H4 (cell line): ENCODE data around the gene TEAD1. TPM values are rescaled to one million over a fixed set of nuclear protein-coding genes. Genes with fewer than 3 reads are reported as not detected.

Experiments
- DNase-seq: peaks from one replicate; pipeline ENCODE4 v3.0.0-alpha.2; 2015; ENCODE audit warnings: low spot score
- total RNA-seq: library from RNA; depleted of rRNA; stranded (reverse); fragments of >200 nt; shearing (Covaris generic); gene quantifications from 2 replicates; pipeline ENCODE4 v1.2.3, GENCODE V29; 2014

The TEAD1 gene
- total RNA-seq, 1 experiment from 2014 or later, result 42.3 TPM

DNA sequence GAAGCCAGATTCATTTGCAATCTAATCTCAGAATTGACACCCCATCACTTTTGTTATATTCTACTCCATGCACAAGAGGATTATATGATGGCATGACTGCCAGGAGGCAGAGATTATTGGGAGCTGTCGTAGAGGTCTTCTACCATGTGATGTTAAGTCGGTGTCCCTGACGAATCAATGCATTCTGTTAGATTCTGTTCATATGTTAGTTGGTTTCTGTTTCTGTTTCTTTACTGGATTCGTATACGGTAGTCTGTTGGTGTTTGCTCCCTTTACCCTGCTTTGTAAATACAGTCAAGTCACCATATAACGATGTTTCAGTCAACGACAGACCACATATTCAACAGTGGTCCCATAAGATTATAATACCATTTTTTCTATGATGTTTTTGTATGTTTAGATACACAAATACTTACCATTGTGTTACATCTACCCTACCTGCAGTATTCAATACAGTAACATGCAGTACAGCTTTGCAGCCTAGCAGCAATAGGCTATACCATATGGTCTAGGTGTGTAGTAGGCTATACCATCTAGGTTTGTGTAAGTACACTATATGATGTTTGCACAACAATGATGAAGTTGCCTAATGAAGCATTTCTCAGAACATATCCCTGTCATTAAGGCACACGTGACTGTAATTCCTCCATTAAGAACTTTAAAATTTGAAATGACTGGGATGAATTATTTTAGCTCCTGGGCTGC, 312.1 kb downstream of the TEAD1 start:
- no peak for DNase-seq

DNA sequence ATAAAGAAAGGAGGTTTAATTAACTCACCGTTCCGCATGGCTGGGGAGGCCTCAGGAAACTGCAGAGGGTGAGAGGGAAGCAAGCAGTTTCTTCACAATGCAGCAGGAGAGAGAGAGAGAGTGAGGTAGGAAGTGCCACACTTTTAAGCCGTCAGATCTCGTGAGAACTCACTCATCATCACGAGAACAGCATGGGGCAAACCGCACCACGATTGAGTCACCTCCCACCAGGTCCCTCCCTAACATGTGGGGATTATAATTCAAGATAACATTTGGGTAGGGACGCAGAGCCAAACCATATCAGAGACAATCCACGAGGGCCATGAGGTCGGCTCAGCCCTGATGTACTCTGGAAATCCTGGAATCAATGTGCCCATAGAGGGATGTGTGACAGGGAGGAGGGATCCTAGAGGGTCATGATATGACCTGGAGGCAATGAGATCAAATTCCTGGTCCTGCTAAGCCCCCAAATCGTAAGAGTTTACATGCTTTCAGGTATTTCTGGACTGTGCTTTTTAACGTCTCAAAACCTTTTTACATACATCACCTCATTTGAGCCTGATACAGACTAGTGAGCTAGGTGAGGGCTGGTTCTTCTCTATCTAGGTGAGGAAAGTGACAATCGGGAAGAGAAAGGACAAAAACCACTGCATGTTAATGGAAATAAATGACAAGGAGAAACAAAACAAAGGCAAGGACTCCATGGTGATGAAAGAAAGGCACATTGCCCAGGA, 315.4 kb downstream of the TEAD1 start:
- no peak for DNase-seq

DNA sequence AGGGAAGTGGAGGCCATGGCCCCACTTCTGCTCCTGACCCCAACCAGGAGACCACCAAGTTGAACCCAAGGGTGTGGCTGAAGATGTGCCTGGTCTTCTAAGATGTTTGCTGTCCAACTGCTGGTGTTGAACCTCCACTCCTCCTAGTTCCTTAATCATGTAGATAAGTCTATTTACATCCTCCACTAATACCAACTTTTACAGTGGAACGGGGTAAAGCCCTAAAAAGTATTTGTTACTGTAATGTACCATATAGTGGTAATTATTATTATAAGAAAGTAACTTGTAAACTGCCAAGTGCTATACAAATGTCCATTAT, 315.9 kb downstream of the TEAD1 start:
- DNase-seq, result no peak

DNA sequence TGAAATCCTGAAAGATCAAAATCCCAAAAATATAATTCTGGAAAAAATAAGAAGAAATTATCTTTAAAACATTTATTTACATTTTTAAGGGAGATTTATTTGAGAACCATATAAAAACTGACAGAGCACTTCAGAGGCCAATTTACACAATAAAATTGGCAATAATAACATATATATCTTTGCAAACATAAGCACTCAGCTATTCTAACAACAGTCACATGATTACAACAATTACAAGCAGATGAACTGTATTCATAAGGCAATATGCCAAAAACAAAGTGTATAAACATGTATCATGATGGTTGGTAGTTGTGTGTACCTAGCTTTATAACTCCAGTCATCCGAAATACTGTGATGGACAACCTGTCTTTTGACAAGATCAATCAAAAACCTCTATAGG, 317.2 kb downstream of the TEAD1 start:
- DNase-seq, result no peak

DNA sequence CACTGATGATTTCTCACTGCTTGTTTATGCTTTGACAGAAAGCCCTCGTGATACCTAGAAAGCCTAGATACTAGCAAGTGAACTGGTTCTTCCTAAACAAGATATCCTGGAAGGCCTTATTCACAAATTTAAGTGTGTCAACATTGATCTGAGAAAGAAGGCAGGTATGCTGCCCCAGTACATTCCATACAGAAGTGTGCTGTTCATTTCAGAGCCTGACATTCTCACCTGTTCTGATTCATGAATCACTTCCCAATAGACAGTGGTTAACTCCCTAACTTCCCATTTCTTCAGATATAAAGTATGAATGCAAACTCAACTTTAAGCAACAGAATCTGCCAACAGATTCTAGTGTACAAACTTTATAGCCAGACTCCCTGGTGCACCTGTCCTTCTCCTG, 319.4 kb downstream of the TEAD1 start:
- no peak for DNase-seq
